HG03095 (cell line): ENCODE data around the gene FIBCD1.

Source experiments
- ATAC-seq: cut with Tn5 transposase; IDR thresholded peaks from one replicate; pipeline ENCODE4 v1.9.1; 2021; ENCODE audit warnings: moderate library complexity; ENCODE audit not compliant: unreplicated experiment

Gene FIBCD1

GRCh38 chr9:130938652-130939404 is at the start of gene FIBCD1:
TSS of gene FIBCD1 (minus strand) at chr9:130939247. CDS start at chr9:130938607, 640 bp downstream.
- no peak for ATAC-seq

DNA sequence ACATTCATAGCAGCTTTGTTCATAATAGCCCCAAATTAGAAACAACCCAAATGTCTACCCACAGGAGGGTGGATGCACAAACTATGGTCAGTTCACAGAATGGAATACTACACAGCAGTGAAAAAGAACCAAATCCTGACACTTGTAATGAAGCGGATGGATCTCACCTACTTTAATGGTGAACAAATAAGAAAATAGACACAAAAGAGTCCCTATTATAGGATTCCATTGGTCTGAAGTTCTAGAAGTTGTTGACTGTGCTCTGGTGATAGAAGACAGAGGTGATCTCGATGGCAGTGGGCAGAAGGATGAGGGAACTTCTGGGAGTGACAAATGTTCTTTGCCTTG is 49.3 kb upstream of the FIBCD1 start:
- no peak for ATAC-seq

GRCh38 chr9:130987738-130988399 is 48.8 kb upstream of the FIBCD1 start:
- no peak for ATAC-seq

DNA sequence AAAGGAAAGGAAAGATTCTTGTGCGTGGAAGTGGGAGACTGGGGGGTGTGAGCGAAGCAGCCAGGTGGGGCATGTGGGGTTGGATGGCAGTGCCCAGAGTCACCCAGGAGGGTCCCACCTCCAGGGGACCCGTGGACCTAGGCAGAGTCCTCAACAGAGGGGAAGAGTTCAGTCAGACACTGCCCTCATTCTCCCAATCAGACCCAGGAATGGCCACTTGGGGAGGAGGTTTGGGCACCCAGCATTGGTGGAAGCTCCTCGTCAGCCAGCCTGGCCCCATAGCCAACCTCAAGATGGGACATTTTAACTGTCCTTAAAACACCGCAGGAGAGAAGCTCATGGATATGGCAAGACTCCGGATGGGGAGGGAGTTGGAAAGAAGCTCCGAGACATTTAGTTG is 48.0 kb upstream of the FIBCD1 start:
- ATAC-seq: no peak

DNA sequence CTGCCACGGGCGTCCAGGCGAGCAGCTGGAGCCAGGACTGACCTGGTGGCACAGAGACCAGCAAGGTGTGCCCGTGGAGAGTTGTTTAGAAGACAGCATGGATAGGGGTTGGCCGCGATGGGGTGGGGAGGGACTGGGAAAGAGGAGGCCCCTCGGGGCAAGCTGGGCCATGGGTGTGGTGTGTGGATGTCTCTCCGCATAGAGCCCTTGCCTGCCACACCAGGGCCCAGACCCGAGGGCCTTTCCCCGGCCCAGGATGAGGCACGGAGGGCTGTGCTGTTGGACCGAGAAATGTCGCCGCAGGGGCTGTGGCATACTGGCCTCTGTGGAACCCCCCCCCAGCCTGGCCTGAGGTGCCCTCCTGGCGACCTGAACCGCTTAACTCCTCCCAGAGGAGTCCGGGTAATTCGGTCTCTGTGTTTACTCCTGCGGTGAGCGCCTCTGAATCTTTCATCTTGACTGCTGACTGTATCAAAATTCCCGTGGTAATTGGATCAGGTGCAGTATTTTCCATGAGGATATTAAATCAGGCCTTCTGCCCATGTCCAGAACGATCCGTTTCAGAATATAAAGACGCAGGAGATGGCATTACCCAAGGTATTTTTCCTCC is 47.4 kb upstream of the FIBCD1 start:
- no peak for ATAC-seq

GRCh38 chr9:130985606-130986162 is 46.6 kb upstream of the FIBCD1 start:
- no peak for ATAC-seq

DNA sequence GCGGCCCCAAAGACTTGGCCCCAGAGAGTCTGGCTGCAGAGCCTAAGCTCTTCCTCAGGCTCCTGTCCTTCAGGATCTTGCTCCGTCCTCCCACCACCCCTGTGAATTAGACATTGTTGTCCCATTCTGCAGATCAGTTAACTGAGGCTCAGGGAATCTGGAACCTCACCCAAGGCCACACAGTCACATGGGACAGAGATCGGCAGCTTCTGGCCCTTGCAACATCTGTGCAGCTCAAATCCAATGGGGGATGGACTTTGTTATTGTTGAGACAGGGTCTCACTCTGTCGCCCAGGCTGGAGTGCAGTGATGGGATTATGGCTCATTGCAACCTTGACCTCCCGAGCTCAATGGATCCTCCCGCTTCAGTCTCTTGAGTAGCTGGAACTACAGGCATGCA is 46.0 kb upstream of the FIBCD1 start:
- ATAC-seq: no peak

- ATAC-seq: no peak
These were observed 45.5 kb upstream of the FIBCD1 start for GRCh38 chr9:130984521-130984920.

DNA sequence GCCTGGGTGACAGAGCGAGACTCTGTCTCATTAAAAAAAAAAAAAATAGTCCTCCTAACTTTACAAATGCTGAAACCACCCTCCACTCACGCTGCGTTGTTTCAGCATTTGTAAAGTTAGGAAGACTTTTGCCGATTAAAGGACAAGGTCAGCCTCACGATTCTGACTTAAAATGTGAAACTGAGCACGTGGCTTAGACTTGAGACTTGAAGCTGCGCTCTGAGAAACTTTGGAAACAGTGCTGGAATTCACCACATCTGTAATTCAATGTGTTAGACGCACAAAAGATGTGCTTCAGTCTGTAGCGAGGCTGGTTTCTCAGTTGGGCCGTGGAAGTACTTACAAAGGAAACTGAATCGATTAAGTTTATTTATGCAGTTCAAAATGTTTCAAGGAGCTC is 44.9 kb upstream of the FIBCD1 start:
- ATAC-seq: no peak

DNA sequence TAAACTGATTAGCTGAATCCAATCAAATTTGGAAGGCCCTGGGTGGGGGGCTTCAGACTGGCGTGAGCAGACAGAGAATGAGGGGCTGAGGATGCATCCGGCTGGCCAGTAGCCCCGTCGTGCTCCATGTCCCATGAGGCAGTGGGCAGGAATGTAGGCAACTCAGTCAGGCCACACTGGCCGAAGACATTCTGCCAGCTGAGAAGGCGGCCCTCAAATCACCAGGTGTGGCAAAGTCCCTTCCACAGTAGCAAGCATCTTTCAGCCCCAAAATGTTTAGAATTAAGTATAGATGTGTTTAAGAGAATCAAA is 44.3 kb upstream of the FIBCD1 start:
- ATAC-seq: no peak

DNA sequence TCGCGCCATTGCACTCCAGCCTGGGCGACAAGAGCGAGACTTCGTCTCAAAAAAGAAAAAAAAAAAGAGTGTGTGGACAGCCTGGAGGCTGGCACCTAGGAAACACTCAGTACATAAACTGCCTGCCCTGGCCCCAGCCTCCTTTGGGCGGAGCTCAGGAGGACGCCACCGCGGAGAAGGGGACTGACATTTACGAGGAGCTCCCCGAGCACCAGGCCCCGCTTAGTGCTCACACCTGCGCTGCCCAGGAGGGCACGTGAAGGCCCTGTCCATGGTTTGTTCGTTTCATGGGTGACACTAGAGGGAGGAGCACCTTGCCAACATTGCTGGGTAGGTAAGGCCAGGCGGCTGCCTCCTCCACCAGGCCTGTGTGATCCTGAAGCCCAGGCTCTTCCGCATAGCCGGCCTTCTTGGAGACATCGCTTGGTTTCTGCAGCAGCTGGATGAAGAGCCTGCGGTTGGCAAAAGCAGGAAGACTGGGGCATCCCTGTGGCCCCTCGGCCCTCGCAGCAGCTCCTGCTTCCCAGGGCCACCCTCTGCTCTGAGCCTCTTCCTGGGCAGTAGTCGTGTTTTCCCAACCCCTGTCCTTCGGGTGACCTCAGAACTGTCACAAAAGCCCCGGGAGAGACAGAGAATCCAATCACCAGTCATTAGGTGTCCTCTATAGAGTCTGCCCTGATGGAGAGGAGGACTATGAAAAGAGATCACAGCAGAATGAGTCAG is 43.8 kb upstream of the FIBCD1 start:
- ATAC-seq: no peak

DNA sequence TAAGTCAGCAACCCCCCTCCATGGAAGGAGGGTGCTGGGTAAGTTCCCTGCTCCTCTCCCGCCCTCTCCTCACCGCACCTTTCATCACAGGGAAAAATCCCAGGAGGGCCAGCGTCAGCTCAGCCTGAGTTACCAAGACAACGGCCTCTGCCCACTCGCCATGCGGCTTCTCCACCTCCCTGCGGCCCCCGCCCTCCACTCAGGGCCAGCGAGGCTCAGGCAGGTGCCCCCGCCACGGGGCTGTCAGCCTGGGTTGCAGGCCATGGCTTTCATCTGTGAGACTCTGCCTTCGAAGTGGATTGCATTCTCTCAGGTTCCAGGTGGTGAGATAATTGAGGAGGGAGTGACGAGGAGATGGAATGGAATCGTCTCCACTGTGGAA is 42.7 kb upstream of the FIBCD1 start:
- ATAC-seq: no peak

DNA sequence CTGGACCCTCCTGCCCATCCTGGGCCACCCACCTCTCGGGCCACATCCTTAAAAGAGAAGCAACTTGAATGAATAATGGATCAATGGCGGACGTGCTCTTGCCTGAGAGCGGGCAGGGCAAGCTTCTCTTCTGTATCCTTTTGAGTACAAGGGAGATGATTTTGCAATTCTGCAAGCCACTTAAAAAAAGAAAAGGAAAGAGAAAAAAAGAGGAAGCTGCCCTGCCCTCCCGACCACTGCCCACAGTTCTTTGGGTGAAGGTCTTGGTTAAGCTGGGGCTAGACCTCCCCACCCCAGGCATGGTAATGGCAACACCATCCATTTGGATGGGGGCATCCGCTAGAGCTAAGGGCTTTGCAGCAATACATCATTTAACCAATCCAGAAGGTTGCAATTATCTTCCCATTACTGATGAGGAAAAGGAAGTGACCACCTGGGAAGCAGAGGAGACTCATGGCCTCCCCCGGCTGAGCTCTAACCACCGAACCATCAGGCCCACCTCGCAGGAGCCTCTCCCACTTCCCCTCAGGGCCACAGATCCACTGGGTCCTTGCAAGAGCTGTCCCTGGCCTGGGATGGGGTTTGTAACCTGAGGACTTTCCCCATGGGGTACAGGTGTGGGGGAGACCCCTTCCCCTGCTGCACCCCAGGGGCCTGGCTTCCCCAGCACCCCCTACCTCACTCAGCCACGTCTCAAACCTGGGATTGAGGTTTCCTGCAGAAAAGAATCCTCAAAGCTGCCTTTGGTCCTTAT is 42.1 kb upstream of the FIBCD1 start:
- no peak for ATAC-seq

GRCh38 chr9:130980526-130980925 is 41.5 kb upstream of the FIBCD1 start:
- no peak for ATAC-seq

DNA sequence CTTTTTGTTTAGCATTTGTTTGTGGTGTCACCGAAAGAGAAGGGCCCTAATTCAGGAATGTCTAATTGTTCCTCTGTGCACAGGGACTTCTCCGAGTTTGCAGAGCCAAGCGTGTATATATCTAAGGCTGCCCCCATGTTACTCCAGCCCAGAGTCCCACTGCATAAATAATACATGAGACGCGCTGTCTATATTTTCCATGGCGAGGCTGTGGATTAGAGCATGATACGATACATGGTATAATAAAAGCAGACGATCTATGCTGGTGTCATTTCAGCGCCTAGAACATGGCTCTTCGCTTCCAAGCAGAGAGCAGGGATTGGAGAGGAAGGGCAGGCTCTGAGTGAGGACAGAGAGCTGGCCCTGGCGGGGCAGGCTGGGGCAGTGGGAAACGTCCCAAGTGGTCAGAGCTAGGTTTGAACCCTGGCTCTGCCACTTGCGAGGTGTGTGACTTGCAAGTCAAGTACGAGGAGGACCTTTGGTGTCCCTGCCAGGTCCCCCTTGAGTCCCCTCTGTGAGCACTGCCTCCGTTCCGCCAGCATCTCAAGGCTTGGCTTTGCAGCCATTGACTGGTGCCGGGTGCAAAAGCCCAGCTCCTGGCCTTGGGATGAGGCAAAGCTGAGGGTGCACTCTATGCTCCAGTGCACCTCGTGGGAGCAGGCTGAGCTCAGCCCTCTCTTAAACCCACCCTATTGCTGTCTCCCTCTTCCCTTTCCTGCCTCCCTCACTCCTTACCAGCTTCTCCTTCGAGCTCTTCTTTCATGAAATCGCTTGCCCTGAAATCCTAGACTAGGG is 40.7 kb upstream of the FIBCD1 start:
- ATAC-seq: no peak

DNA sequence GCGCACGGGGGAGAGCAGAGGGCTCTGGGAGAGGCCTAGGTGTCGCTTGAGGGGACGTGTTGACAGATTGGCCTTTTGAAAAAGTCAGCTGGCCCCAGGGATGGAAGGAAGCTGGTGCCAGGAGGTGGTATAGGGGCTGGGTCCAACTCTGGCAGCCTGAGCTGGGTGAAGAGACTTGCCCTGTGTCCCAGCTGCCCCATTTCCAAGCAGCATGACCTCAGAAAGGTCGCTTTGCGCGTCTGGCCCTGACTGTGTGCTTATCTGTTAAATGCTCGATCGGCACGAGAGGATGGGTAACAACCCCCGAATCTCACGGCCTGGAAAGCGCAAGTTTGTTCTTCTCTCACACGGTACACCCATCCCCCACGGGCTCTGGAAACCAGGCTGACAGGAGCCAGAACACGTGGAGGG is 38.8 kb upstream of the FIBCD1 start:
- ATAC-seq: no peak

DNA sequence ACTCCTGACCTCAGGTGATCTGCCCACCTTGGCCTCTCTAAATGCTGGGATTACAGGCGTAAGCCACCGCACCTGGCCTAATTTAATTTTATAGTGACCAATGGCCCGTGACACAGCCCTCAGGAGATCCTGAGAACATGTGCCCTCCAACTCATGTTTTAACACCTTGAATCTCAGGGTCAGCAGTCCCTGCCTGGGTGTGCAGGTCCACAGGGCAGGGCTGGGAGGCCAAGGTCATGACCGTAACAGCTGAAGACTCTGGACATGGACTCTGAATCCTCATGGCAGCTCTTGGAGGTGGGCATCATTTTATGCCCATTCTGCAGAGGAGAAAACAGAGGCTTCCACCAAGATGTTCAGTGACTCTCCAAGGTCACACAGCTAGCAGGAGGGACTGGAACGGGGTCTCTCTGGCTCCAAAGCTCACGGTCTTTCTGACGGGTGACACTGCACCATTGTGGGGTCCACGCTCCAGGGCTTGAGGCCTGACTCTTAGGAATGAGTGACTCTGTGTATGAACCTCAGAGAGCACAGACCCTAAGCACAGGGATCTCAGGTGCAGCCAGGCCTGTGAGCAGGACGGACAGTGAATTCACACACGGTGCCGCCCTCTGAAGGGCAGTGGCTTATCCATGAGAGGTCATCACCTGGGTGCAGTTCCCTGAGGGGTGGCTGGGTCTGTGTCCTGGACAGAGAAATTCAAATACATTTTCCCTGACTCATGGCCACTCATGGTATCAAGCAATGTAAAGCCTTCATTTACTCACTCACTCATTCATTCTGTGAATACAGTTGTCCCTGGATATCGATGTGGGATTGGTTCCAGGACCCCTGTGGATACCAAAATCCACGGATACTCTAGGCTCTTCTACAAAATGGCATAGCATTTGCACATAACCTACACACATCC is 37.1 kb upstream of the FIBCD1 start:
- ATAC-seq: no peak

- no peak for ATAC-seq
These were observed 36.1 kb upstream of the FIBCD1 start for GRCh38 chr9:130975156-130975555.

DNA sequence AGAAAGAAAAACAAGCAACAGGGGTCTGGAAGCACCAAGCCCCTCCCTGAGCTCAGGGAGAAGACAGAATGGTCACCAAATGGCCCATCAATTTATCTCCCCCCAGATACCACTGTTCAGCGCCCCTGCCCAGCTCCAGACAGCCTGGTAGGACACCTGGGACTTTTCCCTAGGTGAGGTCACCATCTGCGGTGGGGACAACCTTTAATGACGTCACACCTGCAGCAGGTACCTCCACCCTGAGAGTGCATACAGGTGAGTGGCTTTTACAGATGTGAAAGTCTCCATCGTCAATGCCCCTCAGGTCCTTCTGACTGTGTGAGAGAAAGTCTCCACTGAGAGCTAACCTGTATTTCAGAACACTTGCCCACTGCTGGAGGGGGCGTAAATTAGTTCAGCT is 35.6 kb upstream of the FIBCD1 start:
- ATAC-seq: no peak
